Myocyte (in vitro differentiated cells): ENCODE data around the gene DENND4A. TPM values are rescaled to one million over a fixed set of nuclear protein-coding genes. Genes with fewer than 3 reads are reported as not detected.
"Not testable (repeated sequence)": the region's sequence is repeated elsewhere in the genome, so short reads cannot be mapped to it uniquely, and the experiment has no call there.

ENCODE experiments used
- DNase-seq: peaks from one replicate; pipeline ENCODE4 v3.0.0-alpha.2; 2012; ENCODE audit warnings: low read depth
- total RNA-seq: library from RNA; depleted of rRNA; stranded (reverse); fragments of >200 nt; gene quantifications from 2 replicates; pipeline ENCODE4 v1.2.3, GENCODE V29; 2014

Gene DENND4A
- total RNA-seq, 1 donor from 2014 or later, result 26.0 TPM

- DNase-seq, result no peak
These were observed 32.7 kb downstream of the DENND4A start for GRCh38 chr15:65759441-65759840.

GRCh38 chr15:65758242-65758641 lies 33.9 kb downstream of the DENND4A start:
- DNase-seq, result no peak

- no peak for DNase-seq
These were observed 34.8 kb downstream of the DENND4A start for GRCh38 chr15:65757256-65757655.

GRCh38 chr15:65752151-65752700 lies 39.9 kb downstream of the DENND4A start:
- no peak for DNase-seq

- no peak for DNase-seq
These were observed 40.7 kb downstream of the DENND4A start for GRCh38 chr15:65751431-65751830.

GRCh38 chr15:65747265-65747664 lies 44.8 kb downstream of the DENND4A start:
- no peak for DNase-seq

GRCh38 chr15:65743637-65744252 lies 48.3 kb downstream of the DENND4A start:
- no peak for DNase-seq

GRCh38 chr15:65740148-65740547 lies 51.9 kb downstream of the DENND4A start:
- no peak for DNase-seq

- DNase-seq, result no peak
These were observed 53.4 kb downstream of the DENND4A start for GRCh38 chr15:65738649-65739048.

GRCh38 chr15:65733599-65733998 lies 58.5 kb downstream of the DENND4A start:
- DNase-seq, result not testable (repeated sequence)

- DNase-seq, result no peak
These were observed 59.4 kb downstream of the DENND4A start for GRCh38 chr15:65732698-65733097.

- no peak for DNase-seq
These were observed 60.2 kb downstream of the DENND4A start for GRCh38 chr15:65731926-65732325.

- no peak for DNase-seq
These were observed 61.4 kb downstream of the DENND4A start for GRCh38 chr15:65730549-65731172.

GRCh38 chr15:65724464-65725215 lies 67.5 kb downstream of the DENND4A start:
- DNase-seq, result no peak

- no peak for DNase-seq
These were observed 68.2 kb downstream of the DENND4A start for GRCh38 chr15:65723876-65724275.

GRCh38 chr15:65722191-65722590 lies 69.9 kb downstream of the DENND4A start:
- no peak for DNase-seq

- DNase-seq, result no peak
These were observed 79.7 kb downstream of the DENND4A start for GRCh38 chr15:65712415-65712814.

GRCh38 chr15:65695081-65695480 lies 97.0 kb downstream of the DENND4A start:
- no peak for DNase-seq

GRCh38 chr15:65690778-65691177 lies 101.3 kb downstream of the DENND4A start:
- DNase-seq, result no peak

- no peak for DNase-seq
These were observed 101.9 kb downstream of the DENND4A start for GRCh38 chr15:65690173-65690572.

- no peak for DNase-seq
These were observed 103.6 kb downstream of the DENND4A start for GRCh38 chr15:65688462-65688861.

GRCh38 chr15:65682404-65682911 lies 109.6 kb downstream of the DENND4A start:
- DNase-seq, result no peak
